GM19468 (cell line): ENCODE measurements around the gene UBE2C.
"Not testable (repeated sequence)": the region's sequence is repeated elsewhere in the genome, so short reads cannot be mapped to it uniquely, and the experiment has no call there.

Experiments used
- ATAC-seq: cut with Tn5 transposase; IDR thresholded peaks from one replicate; pipeline ENCODE4 v1.9.1; 2021; ENCODE audit warnings: mild to moderate bottlenecking, moderate library complexity, moderate number of reproducible peaks; ENCODE audit not compliant: unreplicated experiment; ENCODE audit errors: extremely low read depth

The UBE2C gene

GRCh38 chr20:45797510-45797909 lies 14.9 kb upstream of the UBE2C start:
- not testable (repeated sequence) for ATAC-seq

GRCh38 chr20:45797955-45798354 lies 14.5 kb upstream of the UBE2C start:
- ATAC-seq, result not testable (repeated sequence)

DNA sequence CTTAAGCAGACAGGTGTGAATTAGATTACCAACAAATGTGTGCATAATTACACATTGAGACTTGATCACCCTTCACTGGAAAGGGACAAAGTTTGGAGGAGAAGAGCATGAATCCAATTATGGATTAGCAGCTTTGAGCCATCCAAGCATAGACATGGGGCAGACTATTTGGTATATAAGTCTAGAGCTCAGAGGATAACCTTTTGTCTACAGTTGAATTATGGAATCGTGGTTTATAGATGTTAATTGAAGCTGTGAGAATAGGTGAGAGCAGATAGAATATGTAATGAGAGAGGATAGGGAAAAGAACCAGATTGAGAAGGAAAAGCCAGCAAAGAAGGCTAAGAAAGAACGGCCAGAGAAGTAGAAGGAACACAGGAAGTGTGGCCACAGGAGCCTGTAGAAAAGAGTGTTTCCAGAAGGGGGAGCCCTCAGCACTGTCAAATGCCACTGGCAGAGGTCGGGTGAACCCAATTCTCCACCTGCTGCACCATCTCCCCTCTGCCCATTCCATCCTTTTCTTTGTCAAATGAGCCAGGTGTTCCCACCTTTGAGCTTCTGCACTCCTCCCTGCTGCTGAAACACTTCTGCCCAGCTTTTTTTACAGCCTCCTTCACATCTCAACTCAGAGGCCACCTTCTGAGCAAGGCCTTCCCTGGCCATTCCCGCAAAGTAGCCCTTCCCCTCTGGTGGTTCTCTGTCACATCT lies 13.4 kb upstream of the UBE2C start:
- no peak for ATAC-seq

GRCh38 chr20:45801851-45802250 lies 10.6 kb upstream of the UBE2C start:
- no peak for ATAC-seq

DNA sequence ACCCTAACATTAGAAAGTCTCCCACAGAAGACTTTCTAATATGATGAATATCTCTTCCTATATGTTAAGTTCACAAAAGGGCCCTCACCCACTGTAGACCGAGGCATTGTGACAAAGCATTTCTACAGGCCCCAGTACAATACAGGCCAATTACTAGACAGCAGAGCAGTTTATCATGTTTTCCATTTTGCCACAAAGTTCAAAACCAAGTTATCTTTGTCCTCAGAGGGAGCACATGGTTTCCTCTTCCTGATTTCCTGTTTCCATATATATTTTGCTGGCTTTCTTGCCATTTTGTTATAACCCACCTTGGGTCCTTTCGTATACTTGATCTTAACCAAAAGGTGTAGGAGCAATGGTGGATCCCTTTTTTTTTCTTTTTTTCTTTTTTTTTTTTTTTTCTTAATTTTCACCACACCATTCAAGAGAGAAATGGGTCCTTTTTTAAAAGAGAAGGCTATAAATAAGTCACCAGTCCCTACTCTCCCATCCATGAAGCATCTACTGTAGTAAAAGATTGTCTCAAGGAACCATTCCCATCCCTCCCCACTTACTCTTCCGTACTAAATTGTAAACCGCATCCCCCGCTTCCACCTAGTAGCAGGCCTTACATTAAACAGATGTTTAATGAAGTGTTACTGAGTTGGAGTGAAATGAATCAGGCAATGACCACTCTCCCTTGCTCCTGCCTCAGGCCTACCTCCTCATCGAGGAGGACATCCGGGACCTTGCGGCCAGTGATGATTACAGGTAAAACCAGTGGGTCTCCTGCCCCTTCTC lies 2.1 kb upstream of the UBE2C start:
- no peak for ATAC-seq

GRCh38 chr20:45813006-45813340 lies 529 bp downstream of the UBE2C start:
- ATAC-seq, result no peak

GRCh38 chr20:45813489-45813888 lies 1.0 kb downstream of the UBE2C start:
- no peak for ATAC-seq

DNA sequence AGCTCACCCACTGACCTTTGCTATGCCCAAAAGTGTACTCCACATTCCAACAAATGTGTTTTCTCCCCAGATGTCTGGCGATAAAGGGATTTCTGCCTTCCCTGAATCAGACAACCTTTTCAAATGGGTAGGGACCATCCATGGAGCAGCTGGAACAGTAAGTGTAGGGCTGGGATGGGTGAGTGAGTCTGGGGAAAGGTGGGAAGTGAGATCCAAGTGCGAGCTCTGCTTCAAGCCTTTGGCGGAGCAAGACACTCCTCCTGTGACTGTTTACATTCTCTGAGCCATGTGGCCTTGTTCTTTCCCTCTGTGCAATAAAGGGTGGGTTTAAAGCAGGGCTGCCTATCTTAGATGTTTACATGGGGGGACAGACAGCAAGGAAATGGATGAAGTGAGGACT lies 1.9 kb downstream of the UBE2C start:
- no peak for ATAC-seq

DNA sequence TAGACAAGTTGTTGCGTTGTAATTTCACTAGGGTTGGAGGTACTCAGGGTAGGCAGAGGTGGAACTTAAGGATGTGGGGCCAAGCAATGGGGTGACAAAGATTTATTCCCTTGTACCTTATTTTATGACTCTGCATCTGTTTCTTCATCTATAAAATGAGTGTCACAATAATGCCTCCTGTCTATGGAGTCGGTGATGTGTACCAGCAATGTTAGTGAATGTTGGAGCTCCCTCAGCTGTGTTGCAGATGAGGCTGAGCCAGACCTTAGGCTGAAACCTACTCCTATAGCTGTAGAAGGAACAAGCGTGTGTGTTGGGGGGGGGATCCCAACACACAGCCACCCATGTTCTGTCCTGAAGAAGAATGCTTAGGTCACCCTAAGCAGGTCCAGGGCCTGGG lies 4.5 kb downstream of the UBE2C start:
- no peak for ATAC-seq

DNA sequence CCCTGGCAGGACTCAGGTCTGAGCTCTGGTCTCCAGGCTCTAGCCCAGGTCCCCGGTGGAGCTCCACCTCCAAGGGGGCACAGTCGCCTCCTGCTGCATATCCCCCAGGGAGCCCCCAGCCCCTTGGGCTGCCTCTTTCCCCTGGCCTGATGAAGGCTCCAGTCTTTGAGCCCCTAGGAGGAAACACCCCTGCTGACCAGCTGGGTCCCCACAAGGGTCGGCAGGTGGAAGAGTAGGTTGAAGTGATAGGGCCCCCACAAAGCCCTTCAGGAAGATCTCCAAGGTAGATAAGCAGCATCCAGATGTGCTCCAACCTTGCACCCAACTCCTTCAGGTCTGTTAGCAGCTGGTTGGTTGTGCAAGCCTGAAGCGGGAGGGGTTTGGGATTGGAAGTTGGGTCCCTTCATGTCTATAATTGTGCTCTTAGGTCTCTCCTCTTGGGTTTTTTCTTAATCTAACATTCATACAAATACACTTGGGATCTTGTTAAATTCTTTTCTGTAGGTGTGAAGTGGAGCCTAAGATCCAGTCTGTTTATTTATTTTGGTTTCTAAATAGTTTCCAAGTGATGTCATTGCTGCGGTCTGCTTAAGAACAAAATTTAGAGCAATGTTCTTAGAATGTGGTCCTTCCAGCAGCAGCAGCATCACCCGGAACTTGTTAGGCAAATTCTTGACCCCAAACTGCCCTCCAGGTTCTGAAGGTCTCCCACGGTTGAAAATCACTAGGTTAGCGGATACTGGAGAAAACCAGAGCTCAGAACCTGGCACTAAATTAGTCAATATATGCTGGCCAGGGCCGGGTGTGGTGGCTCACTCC lies 5.1 kb downstream of the UBE2C start:
- no peak for ATAC-seq

- no peak for ATAC-seq
These were observed 5.8 kb downstream of the UBE2C start for GRCh38 chr20:45818239-45818638.

- ATAC-seq, result no peak
These were observed 7.0 kb downstream of the UBE2C start for GRCh38 chr20:45819466-45819865.

- no peak for ATAC-seq
These were observed 9.5 kb downstream of the UBE2C start for GRCh38 chr20:45821947-45822346.

- no peak for ATAC-seq
These were observed 10.4 kb downstream of the UBE2C start for GRCh38 chr20:45822857-45823256.

GRCh38 chr20:45823949-45824835 lies 11.7 kb downstream of the UBE2C start:
- ATAC-seq, result no peak

DNA sequence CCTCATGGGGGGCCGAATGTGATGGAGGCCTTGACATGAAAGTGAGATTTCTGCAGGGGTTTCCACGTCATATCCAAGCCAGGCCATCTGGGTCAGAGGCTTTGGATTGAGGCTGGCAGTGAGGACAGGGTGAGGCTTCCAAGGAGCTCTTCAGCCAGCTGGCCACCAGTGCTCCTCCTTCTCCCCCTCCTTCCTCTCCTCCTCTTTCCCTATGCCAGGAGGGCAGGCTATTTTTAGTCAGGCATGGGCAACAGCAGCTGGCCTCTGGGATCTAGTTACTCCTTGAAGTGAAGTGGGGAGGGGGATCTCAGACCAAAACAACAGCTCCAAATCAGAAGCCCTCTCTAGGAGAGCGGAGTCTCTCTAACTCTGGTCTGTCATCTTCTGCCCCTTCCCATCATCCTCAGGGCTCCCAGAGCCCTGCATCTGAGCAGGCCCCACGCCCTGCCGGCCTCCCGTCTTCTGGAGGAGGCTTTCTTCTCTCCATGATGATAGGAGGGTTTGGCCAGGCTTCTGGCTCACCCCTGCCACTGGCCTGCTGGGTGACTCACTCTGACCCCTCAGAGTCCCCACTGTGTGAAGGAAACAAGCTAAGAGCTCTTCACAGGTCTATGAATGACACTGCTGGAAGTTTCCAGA lies 14.1 kb downstream of the UBE2C start:
- no peak for ATAC-seq

DNA sequence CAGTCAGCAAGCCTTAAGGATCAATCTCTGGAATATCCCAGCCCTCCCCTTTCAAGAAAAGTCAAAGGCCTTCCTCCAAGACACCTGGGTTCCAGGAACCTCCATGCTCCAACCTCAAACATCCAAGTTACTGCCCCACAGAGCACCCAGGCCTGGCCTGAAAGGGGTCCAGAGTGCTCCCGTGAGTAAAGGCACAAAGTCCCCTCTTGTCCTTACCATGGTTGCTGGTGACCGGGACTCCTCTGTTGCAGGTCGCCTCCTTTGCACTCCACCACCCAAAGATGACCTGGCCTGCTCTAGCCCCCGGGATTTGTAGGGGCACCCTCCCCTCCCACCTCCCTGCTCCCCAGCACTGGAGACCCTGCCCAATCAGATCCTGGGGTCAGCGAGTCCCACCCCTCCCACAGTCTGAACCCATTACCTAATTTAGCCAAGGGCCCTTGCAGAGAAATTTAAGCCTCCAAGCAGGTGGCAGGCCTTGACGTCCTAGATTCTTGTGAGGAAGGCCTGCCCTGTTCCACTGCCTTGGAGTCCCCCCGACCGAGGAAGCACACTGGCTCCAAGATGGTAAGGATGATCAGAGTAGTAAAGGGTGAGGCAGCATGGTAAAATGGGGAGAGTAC lies 14.7 kb downstream of the UBE2C start, which contains the start of gene TNNC2:
Gene TNNC2 (minus strand): TSS at position 283 of the 623 bp plus-strand sequence. CDS start 64 bp downstream, at position 219.
- no peak for ATAC-seq

DNA sequence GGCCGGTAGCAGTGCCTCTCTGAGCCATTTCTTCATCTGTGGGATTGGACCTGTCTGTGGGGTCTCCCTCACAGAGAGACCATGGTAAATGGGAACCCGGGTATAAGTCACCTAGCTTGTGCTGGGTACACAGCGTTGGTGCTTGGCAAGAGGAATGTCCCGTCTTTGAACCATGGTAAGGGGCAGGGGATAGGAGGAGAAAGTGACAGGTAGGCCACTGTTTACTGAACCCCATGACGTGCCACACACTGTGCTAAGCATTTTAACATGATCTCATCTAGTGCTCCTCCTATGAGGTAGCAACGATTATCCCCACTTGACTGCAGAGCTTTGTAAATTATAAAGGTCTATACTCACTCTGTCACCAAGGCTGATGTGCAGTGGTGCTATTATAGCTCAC lies 15.3 kb downstream of the UBE2C start:
- no peak for ATAC-seq

- ATAC-seq, result no peak
These were observed 16.1 kb downstream of the UBE2C start for GRCh38 chr20:45828589-45828988.
